GM12864 (cell line): Measurements from ENCODE around the gene CELF1.

Source experiments
- DNase-seq: peaks from one replicate; pipeline ENCODE4 v3.0.0-alpha.2; 2011; ENCODE audit warnings: low read depth
- H3K4me3 ChIP-seq: 2 replicates; pipeline ENCODE4 v1.5.1; 2011; ENCODE audit warnings: mild to moderate bottlenecking, low read depth, low read length, control low read depth
- TF ChIP-seq, protein P1 (sequence below): IDR thresholded peaks from 2 replicates; pipeline ENCODE4 v1.5.1; 2011; ENCODE audit warnings: low read depth, mild to moderate bottlenecking, moderate library complexity, low read length, control low read depth, inconsistent platforms; ENCODE audit errors: missing control alignments

Gene CELF1

DNA sequence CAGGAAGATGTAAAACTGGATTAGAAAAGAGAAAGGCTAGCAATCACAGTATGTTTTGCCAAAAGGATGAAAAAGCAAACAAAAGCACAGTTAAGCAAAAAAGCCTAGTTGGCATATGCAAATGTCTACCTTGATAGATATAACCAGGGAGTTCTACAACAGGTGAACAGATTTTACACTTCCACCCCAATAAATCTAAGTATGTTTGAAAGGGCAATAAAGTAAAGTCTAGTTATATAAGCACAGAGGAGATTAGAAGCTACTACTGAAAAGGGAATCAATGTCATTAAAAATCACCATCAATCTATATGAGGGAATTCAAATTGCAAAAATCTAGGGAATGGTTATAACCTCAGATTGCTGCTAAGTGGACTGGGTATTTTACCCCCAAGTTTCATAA is 49.7 kb downstream of the CELF1 start:
- TF ChIP-seq, protein P1, sequence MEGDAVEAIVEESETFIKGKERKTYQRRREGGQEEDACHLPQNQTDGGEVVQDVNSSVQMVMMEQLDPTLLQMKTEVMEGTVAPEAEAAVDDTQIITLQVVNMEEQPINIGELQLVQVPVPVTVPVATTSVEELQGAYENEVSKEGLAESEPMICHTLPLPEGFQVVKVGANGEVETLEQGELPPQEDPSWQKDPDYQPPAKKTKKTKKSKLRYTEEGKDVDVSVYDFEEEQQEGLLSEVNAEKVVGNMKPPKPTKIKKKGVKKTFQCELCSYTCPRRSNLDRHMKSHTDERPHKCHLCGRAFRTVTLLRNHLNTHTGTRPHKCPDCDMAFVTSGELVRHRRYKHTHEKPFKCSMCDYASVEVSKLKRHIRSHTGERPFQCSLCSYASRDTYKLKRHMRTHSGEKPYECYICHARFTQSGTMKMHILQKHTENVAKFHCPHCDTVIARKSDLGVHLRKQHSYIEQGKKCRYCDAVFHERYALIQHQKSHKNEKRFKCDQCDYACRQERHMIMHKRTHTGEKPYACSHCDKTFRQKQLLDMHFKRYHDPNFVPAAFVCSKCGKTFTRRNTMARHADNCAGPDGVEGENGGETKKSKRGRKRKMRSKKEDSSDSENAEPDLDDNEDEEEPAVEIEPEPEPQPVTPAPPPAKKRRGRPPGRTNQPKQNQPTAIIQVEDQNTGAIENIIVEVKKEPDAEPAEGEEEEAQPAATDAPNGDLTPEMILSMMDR, result no peak
- DNase-seq, result no peak
- no peak overlapping the region for H3K4me3 ChIP-seq

DNA sequence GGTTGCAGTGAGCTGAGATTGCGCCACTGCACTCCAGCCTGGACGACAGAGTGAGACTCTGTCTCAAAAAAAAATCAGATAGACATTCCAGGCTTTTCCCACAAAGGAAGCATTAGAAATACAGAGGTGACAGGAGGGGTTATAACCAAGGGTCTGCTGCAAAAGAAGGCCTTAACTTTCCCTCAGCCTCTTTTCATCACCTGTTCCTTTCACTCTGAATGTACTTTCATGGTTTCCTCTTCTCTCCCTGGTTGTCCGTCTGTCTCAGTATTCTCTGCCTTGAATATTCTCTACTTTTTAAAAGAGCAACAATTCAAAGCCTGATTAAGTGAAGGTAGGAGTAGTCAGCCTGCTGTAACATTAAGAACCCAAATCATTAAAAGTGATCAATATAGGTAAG is 50.2 kb downstream of the CELF1 start:
- TF ChIP-seq, protein P1, result no peak

DNA sequence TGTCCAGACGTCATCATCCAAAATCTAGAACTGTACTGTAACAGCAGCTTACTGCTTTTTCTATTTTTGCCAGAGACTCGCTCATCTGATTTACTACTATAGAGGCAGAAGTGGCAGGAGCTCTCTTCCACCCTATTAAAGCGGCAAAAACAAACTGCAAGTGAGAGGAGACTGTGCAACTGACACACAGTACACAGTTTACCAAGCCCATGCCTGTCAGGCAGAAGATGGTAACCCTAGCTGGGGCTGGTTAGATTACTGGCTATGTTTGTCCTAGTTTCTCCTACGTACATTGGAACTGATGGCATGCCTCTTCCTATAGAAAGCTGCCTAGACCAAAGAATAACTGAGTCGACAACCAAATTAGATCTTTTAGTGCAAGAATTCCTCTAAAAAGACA is 51.8 kb downstream of the CELF1 start:
- DNase-seq, result no peak
- TF ChIP-seq, protein P1, result no peak
- no peak overlapping the region for H3K4me3 ChIP-seq

More for the DNA sequence above, 50.2 kb downstream of the CELF1 start:
- no peak overlapping the region for H3K4me3 ChIP-seq
- DNase-seq, result no peak

DNA sequence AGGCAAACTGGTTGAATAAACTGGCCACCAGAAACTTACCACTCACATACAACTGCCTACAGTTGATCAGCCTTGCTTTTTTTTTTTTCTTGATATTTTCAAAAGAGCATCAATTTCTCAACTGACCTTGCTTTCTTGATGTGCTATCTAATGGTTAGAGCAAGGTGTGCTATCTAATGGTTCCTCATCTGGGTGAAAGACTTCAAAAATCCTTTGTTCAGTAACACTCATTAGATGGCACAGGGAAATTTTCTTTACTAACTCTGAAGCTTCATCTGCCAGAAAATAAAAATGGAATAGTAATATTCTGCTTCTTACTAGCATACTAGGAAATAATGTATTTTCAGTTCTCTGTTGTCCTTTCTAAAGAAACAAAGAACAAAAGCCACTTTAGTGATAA is 52.8 kb downstream of the CELF1 start:
- H3K4me3 ChIP-seq, result no peak overlapping the region
- DNase-seq, result no peak
- TF ChIP-seq, protein P1, result no peak

DNA sequence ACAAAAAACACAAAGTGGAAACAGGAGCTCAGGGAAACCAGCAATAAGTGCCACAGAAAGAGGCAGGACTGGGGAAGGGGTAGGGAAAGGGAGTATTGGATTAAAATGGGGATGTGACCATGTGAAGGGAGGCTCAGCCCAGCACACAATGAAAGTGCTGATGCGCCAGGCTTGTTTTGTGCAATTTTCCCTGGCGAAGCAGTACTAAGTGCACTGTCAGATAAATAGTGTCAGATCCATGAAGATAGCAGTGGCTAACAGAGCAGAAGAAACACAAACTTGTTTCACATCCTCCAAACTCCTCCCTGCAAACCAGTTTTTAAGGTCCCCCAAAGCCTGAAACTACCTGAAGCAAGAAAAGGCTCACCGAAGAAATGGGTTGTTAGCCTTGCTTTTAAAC is 53.3 kb downstream of the CELF1 start:
- no peak for DNase-seq
- no peak overlapping the region for H3K4me3 ChIP-seq

DNA sequence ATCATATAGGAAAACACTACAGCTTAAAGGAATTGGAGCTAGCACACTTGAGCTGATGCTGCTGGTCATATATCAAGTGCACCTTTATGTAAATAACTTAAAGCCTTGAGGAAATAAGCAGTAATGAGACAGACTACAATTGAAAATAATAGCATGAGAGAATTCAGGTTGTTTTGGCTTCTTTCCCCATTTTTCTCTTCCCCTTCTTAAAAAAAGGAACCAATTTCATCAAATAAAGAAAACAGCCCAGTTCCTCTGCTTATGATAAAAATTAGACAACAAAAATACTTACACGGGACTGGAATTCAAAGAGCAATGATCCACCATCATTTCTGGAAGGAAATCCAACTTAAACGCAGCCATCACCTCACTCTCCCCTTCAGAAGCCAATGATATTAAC is 53.8 kb downstream of the CELF1 start:
- H3K4me3 ChIP-seq, result no peak overlapping the region
- TF ChIP-seq, protein P1, result no peak
- no peak for DNase-seq

More for the DNA sequence above, 53.3 kb downstream of the CELF1 start:
- TF ChIP-seq, protein P1, result no peak

DNA sequence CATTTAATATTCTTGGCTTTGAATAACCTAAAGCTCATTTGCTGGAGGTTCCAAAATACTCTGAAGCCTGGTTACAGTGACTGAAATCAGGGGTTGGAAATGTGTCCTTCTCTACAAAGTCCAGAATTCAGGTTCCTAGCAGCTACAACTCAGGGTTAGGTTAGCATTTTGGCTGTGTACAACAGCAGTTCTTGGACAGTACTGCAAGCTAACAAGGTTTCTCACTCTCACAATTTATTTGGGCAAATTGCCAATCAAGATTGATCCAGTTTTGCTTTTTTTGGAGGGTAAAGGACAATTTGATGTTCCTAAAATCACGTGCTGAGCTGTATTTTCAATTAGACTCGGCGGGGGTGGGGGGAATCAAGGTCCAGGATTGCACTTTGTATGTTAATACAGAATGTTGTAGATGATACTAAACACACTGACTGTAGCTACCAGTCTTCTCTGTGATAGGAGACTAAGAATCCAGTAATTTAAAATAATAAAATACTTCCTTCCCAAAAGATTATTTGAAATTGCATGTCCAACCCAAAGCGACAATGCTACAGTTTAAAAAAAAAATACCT is 54.3 kb downstream of the CELF1 start:
- H3K4me3 ChIP-seq, result no peak overlapping the region
- no peak for DNase-seq
- TF ChIP-seq, protein P1, result no peak
